Mononuclear cell (primary cell): Measurements from ENCODE around the gene SLC41A1. TPM values are rescaled to one million over a fixed set of nuclear protein-coding genes. Genes with fewer than 3 reads are reported as not detected.

ENCODE experiments used
- H3K27me3 ChIP-seq: 2 replicates; pipeline ENCODE4 v1.6.0; 2011; ENCODE audit warnings: low read length, control low read depth; ENCODE audit not compliant: insufficient read depth
- H3K4me1 ChIP-seq: 2 replicates; pipeline ENCODE4 v1.5.1; 2011; ENCODE audit warnings: mild to moderate bottlenecking, low read length, control low read depth; ENCODE audit not compliant: insufficient read depth
- H3K4me3 ChIP-seq: 2 replicates; pipeline ENCODE4 v1.5.1; 2011; ENCODE audit warnings: mild to moderate bottlenecking, low read length, moderate library complexity
- H3K9me3 ChIP-seq: 2 replicates; pipeline ENCODE4 v1.5.1; 2011; ENCODE audit warnings: low read depth, mild to moderate bottlenecking, control low read depth, low read length
- total RNA-seq: library from RNA; depleted of rRNA; stranded (reverse); fragments of >200 nt; gene quantifications from one replicate; pipeline ENCODE4 v1.2.3, GENCODE V29; 2012

The SLC41A1 gene
- total RNA-seq, 1 donor: 16.1 TPM

DNA sequence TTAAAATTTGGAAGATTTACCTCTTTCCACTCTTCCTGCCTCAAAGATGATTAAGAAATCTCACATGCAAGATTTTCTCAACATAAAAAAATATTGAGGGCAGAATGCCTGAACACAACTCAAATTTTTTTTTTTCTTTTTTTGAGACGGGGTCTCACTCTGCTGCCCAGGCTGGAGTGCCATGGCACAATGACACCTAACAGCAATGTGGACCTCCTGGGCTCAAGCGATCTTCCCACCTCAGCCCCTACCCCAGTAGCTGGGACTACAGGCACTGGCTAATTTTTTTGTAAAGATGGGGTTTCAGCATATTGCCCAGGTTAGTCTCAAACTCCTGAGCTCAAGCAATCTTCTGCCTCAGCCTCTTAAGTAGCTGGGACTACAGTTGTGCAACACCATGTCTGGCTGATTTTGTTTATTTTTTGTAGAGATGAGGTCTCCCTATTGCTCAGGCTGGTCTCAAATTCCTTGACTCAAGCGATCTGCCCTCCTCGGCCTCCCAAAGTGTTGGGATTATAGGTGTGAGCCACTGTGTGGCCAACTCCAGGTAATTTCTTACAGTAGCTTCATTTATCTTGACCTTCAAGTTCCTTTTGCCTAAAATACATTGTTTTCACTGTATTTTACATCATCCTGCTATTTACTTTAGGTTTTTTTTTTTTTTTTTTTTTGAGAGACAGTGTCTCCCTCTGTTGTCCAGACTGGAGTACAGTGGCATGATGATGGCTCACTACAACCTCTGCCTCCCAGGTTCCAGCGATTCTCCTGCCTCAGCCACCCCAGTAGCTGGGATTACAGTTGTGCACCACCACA, 73.4 kb downstream of the SLC41A1 start:
- H3K27me3 ChIP-seq: no peaks in the 10 kb centered on the region
- H3K4me1 ChIP-seq: no peaks in the 10 kb centered on the region
- H3K4me3 ChIP-seq: no peak overlapping the region
- H3K9me3 ChIP-seq: no peaks in the 10 kb centered on the region

Other genes starting within 250 kb of the SLC41A1 start
- 74.4 TPM for gene ELK4, start 181.2 kb downstream of the SLC41A1 start, total RNA-seq
- 2.0 TPM for gene SLC45A3, start 132.7 kb downstream of the SLC41A1 start, total RNA-seq
- gene NUCKS1, start 63.0 kb downstream of the SLC41A1 start, total RNA-seq: 60.8 TPM
- gene RAB29, start 37.7 kb downstream of the SLC41A1 start, total RNA-seq: 21.1 TPM
- 0.42 TPM for gene PM20D1, start 36.9 kb upstream of the SLC41A1 start, total RNA-seq
- not detected for gene SLC26A9, start 130.3 kb upstream of the SLC41A1 start, total RNA-seq
- 0.10 TPM for gene RAB7B, start 190.2 kb upstream of the SLC41A1 start, total RNA-seq
- gene CTSE, start 210.7 kb upstream of the SLC41A1 start, total RNA-seq: not detected
- gene RHEX, start 240.0 kb upstream of the SLC41A1 start, total RNA-seq: not detected